GM23338 (cell line): ENCODE measurements around the gene DMGDH. TPM values are rescaled to one million over a fixed set of nuclear protein-coding genes. Genes with fewer than 3 reads are reported as not detected.

Experiments
- ATAC-seq: fragments of 200-7000 bp; cut with Tn5 transposase; 3 replicates; pipeline ENCODE4 v1.9.1; 2020
- DNase-seq: peaks from one replicate; pipeline ENCODE4 v3.0.0-alpha.2; 2015; ENCODE audit warnings: low spot score
- H2AFZ ChIP-seq: fragments of 200-600 bp; sonication (generic); 2 replicates; pipeline ENCODE4 v1.8.0; 2016; ENCODE audit warnings: antibody characterized with exemption, mild to moderate bottlenecking, moderate library complexity
- H3F3A ChIP-seq: fragments of 200-600 bp; sonication (generic); replicated peaks from 2 replicates; pipeline ENCODE4 v1.8.0; 2017; ENCODE audit warnings: antibody characterized with exemption, mixed run types, low read depth
- H3K27ac ChIP-seq: fragments of 200-600 bp; sonication (generic); 2 replicates; pipeline ENCODE4 v1.6.1; 2016; ENCODE audit warnings: low read depth
- H3K27me3 ChIP-seq: fragments of 200-600 bp; sonication (generic); 2 replicates; pipeline ENCODE4 v1.8.0; 2016; ENCODE audit warnings: mild to moderate bottlenecking, mixed run types, moderate library complexity; ENCODE audit not compliant: insufficient read depth
- H3K36me3 ChIP-seq: fragments of 200-600 bp; sonication (generic); 2 replicates; pipeline ENCODE4 v1.8.0; 2016; ENCODE audit warnings: mild to moderate bottlenecking; ENCODE audit not compliant: insufficient read depth
- H3K4me1 ChIP-seq: fragments of 200-600 bp; sonication (generic); 2 replicates; pipeline ENCODE4 v1.8.0; 2016; ENCODE audit warnings: mild to moderate bottlenecking, moderate library complexity; ENCODE audit not compliant: insufficient read depth
- H3K4me2 ChIP-seq: fragments of 200-600 bp; sonication (generic); 2 replicates; pipeline ENCODE4 v1.7.1; 2017; ENCODE audit warnings: mixed run types
- H3K4me3 ChIP-seq: fragments of 200-600 bp; sonication (generic); 2 replicates; pipeline ENCODE4 v1.6.1; 2016; ENCODE audit warnings: mixed run types
- H3K79me2 ChIP-seq: fragments of 200-600 bp; sonication (generic); replicated peaks from 2 replicates; pipeline ENCODE4 v1.8.0; 2017; ENCODE audit warnings: mild to moderate bottlenecking; ENCODE audit not compliant: insufficient read depth
- H3K9me2 ChIP-seq: fragments of 200-600 bp; sonication (generic); 2 replicates; pipeline ENCODE4 v1.8.0; 2017; ENCODE audit not compliant: insufficient read depth
- H4K20me1 ChIP-seq: fragments of 200-600 bp; sonication (generic); replicated peaks from 2 replicates; pipeline ENCODE4 v1.8.0; 2017; ENCODE audit warnings: mild to moderate bottlenecking; ENCODE audit not compliant: insufficient read depth
- H3K27ac Mint-ChIP-seq: 2 replicates; pipeline ENCODE4 v1.8.0; 2020; ENCODE audit warnings: inconsistent platforms, mild to moderate bottlenecking, moderate library complexity, mixed read lengths
- H3K27me3 Mint-ChIP-seq: 3 replicates; pipeline ENCODE4 v1.8.0; 2022; ENCODE audit warnings: low read depth, mild to moderate bottlenecking, moderate library complexity, mixed read lengths, inconsistent platforms; ENCODE audit not compliant: insufficient read depth, poor library complexity
- H3K36me3 Mint-ChIP-seq: 3 replicates; pipeline ENCODE4 v1.8.0; 2021; ENCODE audit warnings: low read depth, mild to moderate bottlenecking, inconsistent platforms, moderate library complexity, mixed read lengths
- H3K4me1 Mint-ChIP-seq: 3 replicates; pipeline ENCODE4 v1.8.0; 2020; ENCODE audit warnings: mild to moderate bottlenecking, inconsistent platforms, mixed read lengths
- H3K4me3 Mint-ChIP-seq: 3 replicates; pipeline ENCODE4 v1.8.0; 2021; ENCODE audit warnings: moderate library complexity, mild to moderate bottlenecking, inconsistent platforms, mixed read lengths
- H3K9me3 Mint-ChIP-seq: 3 replicates; pipeline ENCODE4 v1.8.0; 2020; ENCODE audit warnings: moderate library complexity, mild to moderate bottlenecking, inconsistent platforms, mixed read lengths
- CREB1 ChIP-seq: fragments of 250-450 bp; sonication (Bioruptor Pico); IDR thresholded peaks from 2 replicates; pipeline ENCODE4 v1.5.0; 2020; ENCODE audit warnings: low read depth, mild to moderate bottlenecking, moderate library complexity
- EZH2 ChIP-seq: fragments of 200-600 bp; sonication (generic); IDR thresholded peaks from one replicate; pipeline ENCODE4 v1.8.0; 2017; ENCODE audit warnings: antibody characterized with exemption, mild to moderate bottlenecking, low read depth; ENCODE audit not compliant: unreplicated experiment
- EZH2phosphoT487 ChIP-seq: fragments of 200-600 bp; sonication (generic); IDR thresholded peaks from one replicate; pipeline ENCODE4 v1.8.1; 2018; ENCODE audit warnings: antibody characterized with exemption; ENCODE audit not compliant: unreplicated experiment
- JUNB ChIP-seq: IDR thresholded peaks from one replicate; pipeline ENCODE4 v1.6.1; 2016; ENCODE audit warnings: antibody characterized with exemption; ENCODE audit not compliant: unreplicated experiment
- POLR2AphosphoS5 ChIP-seq: IDR thresholded peaks from 2 replicates; pipeline ENCODE4 v1.6.1; 2016; ENCODE audit warnings: antibody characterized with exemption, low read depth
- STAT1 ChIP-seq: IDR thresholded peaks from one replicate; pipeline ENCODE4 v1.6.1; 2016; ENCODE audit warnings: antibody characterized with exemption; ENCODE audit not compliant: unreplicated experiment
- ZNF114 ChIP-seq: fragments of 250-450 bp; sonication (Bioruptor Pico); IDR thresholded peaks from 2 replicates; pipeline ENCODE4 v1.5.0; 2020; ENCODE audit warnings: mild to moderate bottlenecking, moderate library complexity
- ZNF462 ChIP-seq: fragments of 250-450 bp; sonication (Bioruptor Pico); IDR thresholded peaks from 2 replicates; pipeline ENCODE4 v1.5.0; 2020; ENCODE audit warnings: mild to moderate bottlenecking, moderate library complexity
- long read RNA-seq: library from polyadenylated mRNA; unstranded; transcript quantifications from one replicate; pipeline ENCODE4 v2.0.0, GENCODE V29; 2020; ENCODE audit not compliant: unreplicated experiment
- polyA plus RNA-seq: library from polyadenylated mRNA; unstranded; fragments of >200 nt; fragmentation: Nextera tagmentation; extraction: Ambion mirVana; gene quantifications from 2 replicates; pipeline ENCODE4 v1.2.1, GENCODE V29; 2016
- total RNA-seq: library from RNA; depleted of rRNA; stranded (reverse); fragments of >200 nt; shearing (Covaris generic); gene quantifications from 2 replicates; pipeline ENCODE4 v1.2.3, GENCODE V29; 2014; rRNA removed
- TF ChIP-seq, protein P1 (sequence below): IDR thresholded peaks from 2 replicates; pipeline ENCODE4 v1.6.1; 2016; ENCODE audit warnings: antibody characterized with exemption
- TF ChIP-seq, protein P2 (sequence below): IDR thresholded peaks from one replicate; pipeline ENCODE4 v1.6.1; 2018; ENCODE audit warnings: antibody characterized with exemption; ENCODE audit not compliant: unreplicated experiment

The DMGDH gene
- total RNA-seq (0.52 TPM in 1 of 2 replicates, not detected in the other), polyA plus RNA-seq (0.63 and 0.94 TPM in 2 replicates)
- long read RNA-seq, partial matches to known transcripts, result 0 of 4 reads
- long read RNA-seq, other reads (novel, unspliced or antisense), result 4 of 4 reads

GRCh38 chr5:79069488-79070349, at the start of gene DMGDH, which contains the start of gene BHMT2:
Gene DMGDH (minus strand): TSS chr5:79069674. CDS start chr5:79069620, 54 bp downstream.
Gene BHMT2 (plus strand): TSS chr5:79069767. CDS start chr5:79069783, 16 bp downstream.
- DNase-seq, result peak; percentile 56
- peaks cover 3% of the 10 kb centered on the region for H3K27me3 Mint-ChIP-seq
- no peaks in the 10 kb centered on the region for H3K79me2 ChIP-seq
- H3K36me3 ChIP-seq, result no peaks in the 10 kb centered on the region
- no peaks in the 10 kb centered on the region for H3F3A ChIP-seq
- H3K4me3 Mint-ChIP-seq, result no peak within 1 kb of the TSS
- 0 out of 2 replicates have a peak, but pooled peaks cover 6% of the 10 kb centered on the region for H3K27me3 ChIP-seq
- H3K9me2 ChIP-seq, result no peaks in the 10 kb centered on the region
- ATAC-seq, result peak; percentile 90
- peak within 1 kb of the TSS; percentile 74 for H3K27ac Mint-ChIP-seq
- H3K4me1 Mint-ChIP-seq, result peaks cover 4% of the 10 kb centered on the region; the same call in 1 of the 3 replicates
- H3K36me3 Mint-ChIP-seq, result no peaks in the 10 kb centered on the region
- H3K4me1 ChIP-seq, result no peaks in the 10 kb centered on the region
- peak within 1 kb of the TSS; percentile 51 for H3K4me3 ChIP-seq
- TF ChIP-seq CREB1 (CRISPR knock-in tag) (no peak), EZH2phosphoT487 (no peak), JUNB (no peak), STAT1 (no peak), ZNF462 (CRISPR knock-in tag) (no peak), ZNF114 (CRISPR knock-in tag) (no peak), POLR2AphosphoS5 (no peak), EZH2 (no peak)
- TF ChIP-seq, protein P1, sequence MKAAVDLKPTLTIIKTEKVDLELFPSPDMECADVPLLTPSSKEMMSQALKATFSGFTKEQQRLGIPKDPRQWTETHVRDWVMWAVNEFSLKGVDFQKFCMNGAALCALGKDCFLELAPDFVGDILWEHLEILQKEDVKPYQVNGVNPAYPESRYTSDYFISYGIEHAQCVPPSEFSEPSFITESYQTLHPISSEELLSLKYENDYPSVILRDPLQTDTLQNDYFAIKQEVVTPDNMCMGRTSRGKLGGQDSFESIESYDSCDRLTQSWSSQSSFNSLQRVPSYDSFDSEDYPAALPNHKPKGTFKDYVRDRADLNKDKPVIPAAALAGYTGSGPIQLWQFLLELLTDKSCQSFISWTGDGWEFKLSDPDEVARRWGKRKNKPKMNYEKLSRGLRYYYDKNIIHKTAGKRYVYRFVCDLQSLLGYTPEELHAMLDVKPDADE, result no peak
- TF ChIP-seq, protein P2, sequence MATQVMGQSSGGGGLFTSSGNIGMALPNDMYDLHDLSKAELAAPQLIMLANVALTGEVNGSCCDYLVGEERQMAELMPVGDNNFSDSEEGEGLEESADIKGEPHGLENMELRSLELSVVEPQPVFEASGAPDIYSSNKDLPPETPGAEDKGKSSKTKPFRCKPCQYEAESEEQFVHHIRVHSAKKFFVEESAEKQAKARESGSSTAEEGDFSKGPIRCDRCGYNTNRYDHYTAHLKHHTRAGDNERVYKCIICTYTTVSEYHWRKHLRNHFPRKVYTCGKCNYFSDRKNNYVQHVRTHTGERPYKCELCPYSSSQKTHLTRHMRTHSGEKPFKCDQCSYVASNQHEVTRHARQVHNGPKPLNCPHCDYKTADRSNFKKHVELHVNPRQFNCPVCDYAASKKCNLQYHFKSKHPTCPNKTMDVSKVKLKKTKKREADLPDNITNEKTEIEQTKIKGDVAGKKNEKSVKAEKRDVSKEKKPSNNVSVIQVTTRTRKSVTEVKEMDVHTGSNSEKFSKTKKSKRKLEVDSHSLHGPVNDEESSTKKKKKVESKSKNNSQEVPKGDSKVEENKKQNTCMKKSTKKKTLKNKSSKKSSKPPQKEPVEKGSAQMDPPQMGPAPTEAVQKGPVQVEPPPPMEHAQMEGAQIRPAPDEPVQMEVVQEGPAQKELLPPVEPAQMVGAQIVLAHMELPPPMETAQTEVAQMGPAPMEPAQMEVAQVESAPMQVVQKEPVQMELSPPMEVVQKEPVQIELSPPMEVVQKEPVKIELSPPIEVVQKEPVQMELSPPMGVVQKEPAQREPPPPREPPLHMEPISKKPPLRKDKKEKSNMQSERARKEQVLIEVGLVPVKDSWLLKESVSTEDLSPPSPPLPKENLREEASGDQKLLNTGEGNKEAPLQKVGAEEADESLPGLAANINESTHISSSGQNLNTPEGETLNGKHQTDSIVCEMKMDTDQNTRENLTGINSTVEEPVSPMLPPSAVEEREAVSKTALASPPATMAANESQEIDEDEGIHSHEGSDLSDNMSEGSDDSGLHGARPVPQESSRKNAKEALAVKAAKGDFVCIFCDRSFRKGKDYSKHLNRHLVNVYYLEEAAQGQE, result no peak
- H2AFZ ChIP-seq, result peak within 1 kb of the TSS; percentile 90
- H3K9me3 Mint-ChIP-seq, result peaks cover 5% of the 10 kb centered on the region; the same call in 1 of the 3 replicates
- no peak within 1 kb of the TSS for H3K27ac ChIP-seq
- H3K4me2 ChIP-seq, result peak within 1 kb of the TSS; percentile 70
- H4K20me1 ChIP-seq, result no peaks in the 10 kb centered on the region
